Cardiac muscle cell (in vitro differentiated cells and primary cell): ENCODE measurements around the gene JMJD7. TPM values are rescaled to one million over a fixed set of nuclear protein-coding genes. Genes with fewer than 3 reads are reported as not detected.
A peak's percentile ranks its signal among the peaks of the same experiment; 100 is the strongest.

ENCODE experiments used
- DNase-seq, 2 donors: peaks; one replicate each; pipeline versions ENCODE4 v3.0.0 to v3.0.0-alpha.2; 2010 to 2017; ENCODE audit warnings: low read depth in 1 of 2, low spot score in 1 of 2
- H3K27ac ChIP-seq: fragments of 200-600 bp; sonication (generic); 2 replicates; pipeline ENCODE4 v1.5.1; 2016
- H3K27me3 ChIP-seq: fragments of 200-600 bp; sonication (generic); 2 replicates; pipeline ENCODE4 v1.6.0; 2016; ENCODE audit warnings: control low read depth
- H3K36me3 ChIP-seq: fragments of 200-600 bp; sonication (generic); 2 replicates; pipeline ENCODE4 v1.5.1; 2016; ENCODE audit warnings: control low read depth
- H3K4me1 ChIP-seq: fragments of 200-600 bp; sonication (generic); 2 replicates; pipeline ENCODE4 v1.8.1; 2017; ENCODE audit warnings: low read depth, mild to moderate bottlenecking, mixed run types
- H3K4me3 ChIP-seq: fragments of 200-600 bp; sonication (generic); 2 replicates; pipeline ENCODE4 v1.5.1; 2016; ENCODE audit warnings: mild to moderate bottlenecking
- H3K9me3 ChIP-seq: fragments of 200-600 bp; sonication (generic); 2 replicates; pipeline ENCODE4 v1.5.1; 2017; ENCODE audit warnings: low read depth, mild to moderate bottlenecking, control low read depth
- polyA plus RNA-seq: library from polyadenylated mRNA; unstranded; fragments of >200 nt; fragmentation: Nextera tagmentation; extraction: Ambion mirVana; gene quantifications from 2 replicates; pipeline ENCODE4 v1.2.1, GENCODE V29; 2016
- total RNA-seq: library from RNA; depleted of rRNA; stranded (reverse); fragments of >200 nt; gene quantifications from 2 replicates; pipeline ENCODE4 v1.2.3, GENCODE V29; 2016
- TF ChIP-seq, protein P1 (sequence below): IDR thresholded peaks from 2 replicates; pipeline ENCODE4 v1.5.1; 2012; ENCODE audit warnings: low read depth, mild to moderate bottlenecking, low read length

JMJD7 gene
- total and polyA plus RNA-seq, 2 experiments from 2014 or later, result 17.4 to 29.4 TPM

- no peak overlapping the region for H3K27ac ChIP-seq
- H3K27me3 ChIP-seq, result no peaks in the 10 kb centered on the region
- no peak for DNase-seq
- TF ChIP-seq, protein P1, sequence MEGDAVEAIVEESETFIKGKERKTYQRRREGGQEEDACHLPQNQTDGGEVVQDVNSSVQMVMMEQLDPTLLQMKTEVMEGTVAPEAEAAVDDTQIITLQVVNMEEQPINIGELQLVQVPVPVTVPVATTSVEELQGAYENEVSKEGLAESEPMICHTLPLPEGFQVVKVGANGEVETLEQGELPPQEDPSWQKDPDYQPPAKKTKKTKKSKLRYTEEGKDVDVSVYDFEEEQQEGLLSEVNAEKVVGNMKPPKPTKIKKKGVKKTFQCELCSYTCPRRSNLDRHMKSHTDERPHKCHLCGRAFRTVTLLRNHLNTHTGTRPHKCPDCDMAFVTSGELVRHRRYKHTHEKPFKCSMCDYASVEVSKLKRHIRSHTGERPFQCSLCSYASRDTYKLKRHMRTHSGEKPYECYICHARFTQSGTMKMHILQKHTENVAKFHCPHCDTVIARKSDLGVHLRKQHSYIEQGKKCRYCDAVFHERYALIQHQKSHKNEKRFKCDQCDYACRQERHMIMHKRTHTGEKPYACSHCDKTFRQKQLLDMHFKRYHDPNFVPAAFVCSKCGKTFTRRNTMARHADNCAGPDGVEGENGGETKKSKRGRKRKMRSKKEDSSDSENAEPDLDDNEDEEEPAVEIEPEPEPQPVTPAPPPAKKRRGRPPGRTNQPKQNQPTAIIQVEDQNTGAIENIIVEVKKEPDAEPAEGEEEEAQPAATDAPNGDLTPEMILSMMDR, result no peak
- H3K4me1 ChIP-seq, result no peaks in the 10 kb centered on the region
- H3K4me3 ChIP-seq, result no peak overlapping the region
- H3K9me3 ChIP-seq, result no peaks in the 10 kb centered on the region
- H3K36me3 ChIP-seq, result peaks cover 48% of the 10 kb centered on the region
These were observed 4.4 kb upstream of the JMJD7 start for GRCh38 chr15:41823502-41823901.

GRCh38 chr15:41824062-41824745 is 3.7 kb upstream of the JMJD7 start:
- peaks cover 41% of the 10 kb centered on the region for H3K36me3 ChIP-seq
- H3K27ac ChIP-seq, result no peak overlapping the region
- no peaks in the 10 kb centered on the region for H3K9me3 ChIP-seq
- TF ChIP-seq, protein P1, result no peak
- H3K4me1 ChIP-seq, result no peaks in the 10 kb centered on the region
- no peaks in the 10 kb centered on the region for H3K27me3 ChIP-seq
- H3K4me3 ChIP-seq, result no peak overlapping the region
- DNase-seq, result no peak

- Histone ChIP-seq H3K4me3 (no peak overlapping the region), H3K27me3 (no peaks in the 10 kb centered on the region), H3K36me3 (peaks cover 32% of the 10 kb centered on the region), H3K27ac (no peak overlapping the region), H3K9me3 (no peaks in the 10 kb centered on the region), H3K4me1 (no peaks in the 10 kb centered on the region)
- TF ChIP-seq, protein P1, result no peak
- no peak for DNase-seq
These were observed 2.7 kb upstream of the JMJD7 start for GRCh38 chr15:41825145-41825544.

- DNase-seq, result no peak
- Histone ChIP-seq H3K36me3 (peaks cover 25% of the 10 kb centered on the region), H3K4me1 (no peaks in the 10 kb centered on the region), H3K27ac (peak overlapping the region; percentile 36), H3K9me3 (no peaks in the 10 kb centered on the region), H3K4me3 (no peak overlapping the region), H3K27me3 (no peaks in the 10 kb centered on the region)
- TF ChIP-seq, protein P1, result no peak
These were observed 2.0 kb upstream of the JMJD7 start for GRCh38 chr15:41825572-41826535.

GRCh38 chr15:41827290-41827879 is 507 bp upstream of the JMJD7 start:
- Histone ChIP-seq H3K27me3 (no peaks in the 10 kb centered on the region), H3K36me3 (peaks cover 14% of the 10 kb centered on the region), H3K27ac (no peak overlapping the region), H3K9me3 (no peaks in the 10 kb centered on the region), H3K4me1 (no peaks in the 10 kb centered on the region), H3K4me3 (peak overlapping the region; percentile 79)
- DNase-seq, result peak in 1 of 2 donors; percentile 15
- TF ChIP-seq, protein P1, result no peak
